HUES64 (cell line): ENCODE results near the gene IL1RAPL1.

Experiments
- H3K27ac ChIP-seq: 2 replicates; pipeline ENCODE4 v1.7.0; 2013; ENCODE audit warnings: low read depth, low read length, inconsistent platforms
- H3K27me3 ChIP-seq: 2 replicates; pipeline ENCODE4 v1.6.1; 2013; ENCODE audit warnings: mild to moderate bottlenecking, low read length; ENCODE audit not compliant: insufficient read depth
- H3K36me3 ChIP-seq: 2 replicates; pipeline ENCODE4 v1.6.1; 2013; ENCODE audit warnings: mild to moderate bottlenecking, low read length; ENCODE audit not compliant: insufficient read depth
- H3K4me1 ChIP-seq: 2 replicates; pipeline ENCODE4 v1.6.1; 2013; ENCODE audit warnings: mild to moderate bottlenecking, low read length, moderate library complexity; ENCODE audit not compliant: insufficient read depth
- H3K4me3 ChIP-seq: 2 replicates; pipeline ENCODE4 v1.5.1; 2013; ENCODE audit warnings: mild to moderate bottlenecking, low read length, moderate library complexity
- H3K9ac ChIP-seq: 2 replicates; pipeline ENCODE4 v1.6.1; 2013; ENCODE audit warnings: mild to moderate bottlenecking, low read depth, low read length
- H3K9me3 ChIP-seq: 2 replicates; pipeline ENCODE4 v1.6.1; 2013; ENCODE audit warnings: low read depth, low read length; ENCODE audit not compliant: insufficient read depth
- WGBS: fragments of 150-250, 120-280 bp; methylation state at CpG from one replicate; pipeline ENCODE4 v1.1.7; 2013; ENCODE audit warnings: missing lambda C conversion rate; 5-methylcytosine and 5-hydroxymethylcytosine counted together

Gene IL1RAPL1

DNA sequence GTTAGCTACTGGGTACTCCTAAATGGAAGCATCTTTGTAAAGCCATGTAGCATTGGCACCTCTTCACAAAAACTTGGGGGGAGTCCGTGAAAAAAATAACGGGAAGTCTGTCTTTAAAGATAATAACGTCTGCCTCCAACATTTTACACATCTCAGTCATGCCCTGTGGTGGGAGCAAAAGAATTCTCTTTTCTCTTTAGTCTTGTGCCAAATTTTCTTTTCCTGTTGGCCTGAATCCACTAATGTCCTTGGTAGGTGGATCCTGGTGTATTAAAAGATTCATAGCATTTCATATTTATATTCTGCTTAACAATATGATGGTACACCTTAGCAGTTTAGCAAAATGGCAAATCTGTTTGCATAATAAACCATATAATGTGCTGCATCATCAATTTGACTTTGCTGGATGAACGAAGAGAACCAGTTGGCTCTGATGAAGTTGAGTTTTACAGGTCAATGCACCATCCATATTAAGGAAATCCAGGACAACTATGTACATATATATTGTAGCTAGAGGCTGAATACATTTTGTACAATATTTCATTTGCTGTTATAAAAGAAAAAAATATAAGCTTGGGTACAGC lies 881.8 kb downstream of the IL1RAPL1 start:
- Histone ChIP-seq H3K9ac (no peak overlapping the region), H3K27ac (no peak overlapping the region), H3K4me3 (no peak overlapping the region), H3K36me3 (no peaks in the 10 kb centered on the region), H3K9me3 (no peaks in the 10 kb centered on the region), H3K4me1 (no peaks in the 10 kb centered on the region), H3K27me3 (no peaks in the 10 kb centered on the region)
- WGBS: 100% methylated on average over 2 of the region's 4 CpGs

DNA sequence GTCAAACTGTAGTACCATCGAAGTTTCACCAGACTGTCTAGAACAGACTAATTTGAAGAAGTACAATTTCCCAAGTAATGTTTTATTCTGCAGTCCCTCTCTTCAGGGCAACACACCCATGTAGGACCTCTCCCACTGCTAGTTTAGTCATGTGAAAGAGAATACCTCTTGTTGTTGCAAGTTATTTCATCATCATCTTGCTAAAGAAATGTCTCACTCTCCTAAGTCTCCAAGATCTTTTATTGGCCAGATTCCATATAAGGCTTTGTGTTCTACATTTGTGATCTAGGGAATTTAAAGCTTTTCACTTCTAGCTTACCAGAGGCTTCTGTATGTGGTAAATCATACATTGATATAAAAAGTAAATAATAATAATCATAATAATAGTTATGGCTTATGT lies 882.8 kb downstream of the IL1RAPL1 start:
- H3K36me3 ChIP-seq: no peaks in the 10 kb centered on the region
- WGBS: 86% methylated on average over 1 of the region's 1 CpG
- no peak overlapping the region for H3K9ac ChIP-seq
- H3K27me3 ChIP-seq: no peaks in the 10 kb centered on the region
- no peaks in the 10 kb centered on the region for H3K4me1 ChIP-seq
- H3K9me3 ChIP-seq: no peaks in the 10 kb centered on the region
- H3K27ac ChIP-seq: no peak overlapping the region
- H3K4me3 ChIP-seq: no peak overlapping the region

DNA sequence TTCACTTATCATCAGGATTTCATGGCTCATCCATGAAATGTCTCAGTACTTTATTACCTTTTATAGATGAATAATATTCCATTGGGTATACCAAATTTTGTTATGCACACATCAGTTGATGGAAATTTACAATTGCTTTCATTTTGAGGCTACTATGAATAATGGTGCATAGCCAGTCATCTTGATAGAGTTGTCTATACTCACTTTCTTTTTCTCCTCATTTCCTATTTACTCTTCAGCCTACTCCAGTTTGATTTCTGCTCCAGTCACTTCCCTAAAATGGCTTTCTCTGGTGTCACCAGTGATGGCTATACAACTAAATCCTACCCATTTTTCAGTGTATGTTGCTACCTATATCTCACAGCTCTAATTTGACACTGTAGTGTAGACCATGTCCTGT lies 884.6 kb downstream of the IL1RAPL1 start:
- no peaks in the 10 kb centered on the region for H3K36me3 ChIP-seq
- H3K9ac ChIP-seq: no peak overlapping the region
- no peaks in the 10 kb centered on the region for H3K9me3 ChIP-seq
- no peak overlapping the region for H3K4me3 ChIP-seq
- no peak overlapping the region for H3K27ac ChIP-seq
- no peaks in the 10 kb centered on the region for H3K27me3 ChIP-seq
- no peaks in the 10 kb centered on the region for H3K4me1 ChIP-seq

DNA sequence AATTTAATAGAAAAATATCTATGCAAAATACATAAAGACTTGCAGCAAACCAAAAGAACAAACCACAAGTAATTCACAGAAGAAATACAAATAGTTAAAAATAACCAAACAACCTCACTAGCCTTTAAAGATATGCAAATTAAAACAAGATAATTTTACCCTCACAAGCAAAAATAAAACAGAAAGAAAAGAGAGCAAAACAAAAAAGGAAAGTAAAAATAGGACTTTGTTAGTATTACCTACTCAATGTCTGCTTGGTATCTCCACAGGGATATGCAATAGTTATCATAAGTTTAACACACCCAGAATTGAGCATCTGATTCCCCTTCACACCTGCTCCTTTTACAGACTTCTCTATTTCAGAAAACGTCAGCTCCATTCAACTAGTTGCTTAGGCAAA lies 890.6 kb downstream of the IL1RAPL1 start:
- H3K27ac ChIP-seq: no peak overlapping the region
- 70% methylated on average over 1 of the region's 1 CpG for WGBS
- no peaks in the 10 kb centered on the region for H3K27me3 ChIP-seq
- no peak overlapping the region for H3K9ac ChIP-seq
- H3K4me1 ChIP-seq: no peaks in the 10 kb centered on the region
- no peaks in the 10 kb centered on the region for H3K36me3 ChIP-seq
- H3K9me3 ChIP-seq: no peaks in the 10 kb centered on the region
- H3K4me3 ChIP-seq: no peak overlapping the region

DNA sequence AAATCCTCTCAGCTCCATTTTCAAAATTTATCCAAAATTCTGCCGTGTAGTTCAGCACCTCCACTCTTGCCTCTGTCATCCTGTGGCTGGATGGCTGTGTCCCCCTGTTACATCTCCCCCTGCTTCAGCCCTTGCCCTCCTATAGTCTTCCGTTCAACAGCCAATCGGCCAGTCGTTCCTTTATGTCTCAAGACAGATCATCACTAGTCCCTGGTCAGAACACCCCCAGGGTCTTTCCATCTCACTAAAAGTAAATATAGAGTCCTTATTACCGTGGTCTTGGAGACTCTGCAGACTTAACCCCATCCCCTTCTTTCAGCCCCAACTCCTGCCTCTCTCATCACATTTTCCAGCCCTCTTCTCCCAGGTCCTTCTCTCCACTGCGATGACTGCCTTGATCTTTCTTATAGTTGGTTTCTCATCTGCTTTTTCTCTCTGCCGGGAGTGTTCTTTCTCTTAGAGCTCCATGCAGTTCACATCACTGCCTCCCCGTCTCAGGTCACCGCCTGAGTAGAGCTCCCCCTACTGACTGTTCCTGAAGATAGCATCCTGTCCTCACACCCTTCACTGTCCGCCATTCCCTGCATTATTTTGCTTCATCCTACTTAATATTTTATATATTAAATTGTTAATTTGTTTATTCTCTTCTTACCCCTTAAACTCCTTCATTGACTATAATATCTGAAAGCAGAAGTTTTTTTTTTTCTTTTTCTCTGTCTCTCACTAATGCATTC lies 891.3 kb downstream of the IL1RAPL1 start:
- WGBS: 55% methylated on average over 9 of the region's 10 CpGs
- no peak overlapping the region for H3K9ac ChIP-seq

DNA sequence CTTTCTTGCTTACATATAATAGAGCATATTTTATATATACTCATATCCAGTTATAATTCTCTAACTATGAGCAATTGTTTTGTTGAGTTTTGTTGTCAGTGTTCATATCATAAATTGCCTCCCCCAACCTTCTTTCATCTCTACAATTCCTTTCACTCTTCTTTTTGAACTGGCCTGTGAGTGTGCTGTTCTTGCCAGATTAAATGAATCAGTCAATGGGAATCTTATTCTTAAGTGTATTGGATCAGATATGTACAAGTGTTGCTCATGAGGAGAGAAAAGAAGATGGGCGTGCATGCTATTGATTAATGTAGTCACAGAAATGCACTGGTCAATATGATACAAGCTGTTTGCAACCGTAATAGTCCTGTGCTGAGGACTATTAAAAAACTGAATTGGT lies 900.0 kb downstream of the IL1RAPL1 start:
- Histone ChIP-seq H3K27me3 (no peaks in the 10 kb centered on the region), H3K4me3 (no peak overlapping the region), H3K27ac (no peak overlapping the region), H3K9me3 (no peaks in the 10 kb centered on the region), H3K9ac (no peak overlapping the region), H3K36me3 (no peaks in the 10 kb centered on the region), H3K4me1 (no peaks in the 10 kb centered on the region)
- 88% methylated on average over 1 of the region's 2 CpGs for WGBS

More for the DNA sequence above, 891.3 kb downstream of the IL1RAPL1 start:
- Histone ChIP-seq H3K27me3 (no peaks in the 10 kb centered on the region), H3K4me1 (no peaks in the 10 kb centered on the region), H3K27ac (no peak overlapping the region), H3K36me3 (no peaks in the 10 kb centered on the region), H3K4me3 (no peak overlapping the region), H3K9me3 (no peaks in the 10 kb centered on the region)

DNA sequence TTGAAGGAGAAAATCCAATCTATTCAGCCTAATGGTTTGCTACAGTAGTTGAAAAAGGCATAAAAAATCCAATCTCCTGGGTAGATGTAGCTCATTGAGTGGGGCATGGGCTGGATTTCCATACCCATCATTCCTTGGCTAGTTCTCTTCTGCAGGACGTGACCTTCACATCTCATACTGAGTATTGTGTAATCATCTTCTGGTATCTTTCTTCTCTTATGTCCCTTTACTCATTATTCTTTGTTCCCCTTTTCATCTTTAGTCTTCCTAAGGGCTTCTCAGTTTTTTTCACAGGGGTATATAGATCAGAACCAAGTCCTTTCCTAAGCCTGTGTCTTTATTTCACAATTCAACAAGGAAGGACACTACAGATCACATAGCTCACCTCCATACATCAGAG lies 900.5 kb downstream of the IL1RAPL1 start:
- WGBS: 100% methylated on average over 1 of the region's 1 CpG
- H3K9me3 ChIP-seq: no peaks in the 10 kb centered on the region

DNA sequence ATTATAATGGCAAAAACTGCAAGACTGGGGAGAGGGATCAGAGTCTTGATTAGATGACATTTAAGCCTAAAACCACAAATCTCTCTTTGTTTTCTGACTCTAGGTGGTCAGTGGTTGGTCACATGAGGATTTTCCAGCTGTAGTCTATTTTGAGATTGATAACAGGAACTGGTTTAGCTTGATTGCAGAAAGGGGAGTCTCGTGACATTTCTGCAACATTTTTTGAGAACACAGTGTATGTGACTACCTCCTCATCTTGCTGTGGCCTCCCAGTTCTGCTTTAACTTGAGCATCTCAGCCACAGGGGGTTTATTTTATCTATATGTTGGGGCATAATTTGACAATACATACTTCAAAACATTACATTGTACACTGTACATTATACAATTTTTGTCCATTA lies 901.7 kb downstream of the IL1RAPL1 start:
- 78% methylated on average over 1 of the region's 1 CpG for WGBS
- Histone ChIP-seq H3K27ac (no peak overlapping the region), H3K9ac (no peak overlapping the region), H3K4me3 (no peak overlapping the region), H3K9me3 (no peaks in the 10 kb centered on the region), H3K36me3 (no peaks in the 10 kb centered on the region), H3K27me3 (no peaks in the 10 kb centered on the region), H3K4me1 (no peaks in the 10 kb centered on the region)

More for the DNA sequence above, 900.5 kb downstream of the IL1RAPL1 start:
- Histone ChIP-seq H3K4me3 (no peak overlapping the region), H3K27ac (no peak overlapping the region), H3K36me3 (no peaks in the 10 kb centered on the region), H3K27me3 (no peaks in the 10 kb centered on the region), H3K9ac (no peak overlapping the region), H3K4me1 (no peaks in the 10 kb centered on the region)

DNA sequence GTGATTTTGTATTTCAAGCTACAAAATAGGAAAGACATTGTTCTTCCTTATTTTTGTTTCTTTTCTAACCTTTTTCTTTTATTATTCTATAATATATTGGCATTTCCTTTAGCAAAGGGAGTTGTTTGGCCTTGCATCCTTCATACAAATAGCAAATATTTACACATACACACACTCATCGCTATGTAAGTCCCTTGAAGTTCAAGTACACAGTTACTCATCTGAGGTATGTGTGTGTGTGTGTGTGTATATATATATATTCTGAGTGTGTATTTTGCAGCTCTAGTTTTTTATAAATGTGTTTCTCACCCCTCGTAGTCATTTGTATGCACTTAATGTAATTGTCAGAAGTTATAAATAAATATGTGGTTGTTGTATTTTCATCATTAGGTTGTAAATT lies 903.4 kb downstream of the IL1RAPL1 start:
- 100% methylated on average over 1 of the region's 2 CpGs for WGBS
- no peak overlapping the region for H3K27ac ChIP-seq
- H3K27me3 ChIP-seq: no peaks in the 10 kb centered on the region
- no peaks in the 10 kb centered on the region for H3K4me1 ChIP-seq
- H3K4me3 ChIP-seq: no peak overlapping the region
- H3K9ac ChIP-seq: no peak overlapping the region
- no peaks in the 10 kb centered on the region for H3K9me3 ChIP-seq
- H3K36me3 ChIP-seq: no peaks in the 10 kb centered on the region

DNA sequence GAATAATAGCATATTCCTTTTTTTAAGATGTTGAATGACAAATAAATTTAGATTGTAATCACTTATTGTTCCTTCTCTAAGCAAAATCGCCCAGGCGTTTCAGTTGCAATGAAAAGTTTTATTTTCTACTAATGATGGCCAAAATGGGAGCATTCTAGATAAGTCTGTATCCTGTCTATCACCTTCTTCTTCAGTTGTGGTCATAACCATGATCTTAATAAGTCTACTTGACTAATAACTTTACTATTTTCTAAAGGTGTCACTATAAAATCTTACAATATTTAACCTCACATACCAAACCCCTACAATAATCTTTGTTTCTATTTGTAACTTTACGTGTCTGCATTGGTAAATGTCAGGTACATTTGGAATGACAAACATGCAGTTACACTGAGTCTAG lies 904.4 kb downstream of the IL1RAPL1 start:
- no peaks in the 10 kb centered on the region for H3K36me3 ChIP-seq
- no peak overlapping the region for H3K4me3 ChIP-seq
- WGBS: no CpG with 5 or more reads among the region's 3 CpGs
- H3K9me3 ChIP-seq: no peaks in the 10 kb centered on the region
- H3K9ac ChIP-seq: no peak overlapping the region
- H3K4me1 ChIP-seq: no peaks in the 10 kb centered on the region
- H3K27ac ChIP-seq: no peak overlapping the region
- H3K27me3 ChIP-seq: no peaks in the 10 kb centered on the region

DNA sequence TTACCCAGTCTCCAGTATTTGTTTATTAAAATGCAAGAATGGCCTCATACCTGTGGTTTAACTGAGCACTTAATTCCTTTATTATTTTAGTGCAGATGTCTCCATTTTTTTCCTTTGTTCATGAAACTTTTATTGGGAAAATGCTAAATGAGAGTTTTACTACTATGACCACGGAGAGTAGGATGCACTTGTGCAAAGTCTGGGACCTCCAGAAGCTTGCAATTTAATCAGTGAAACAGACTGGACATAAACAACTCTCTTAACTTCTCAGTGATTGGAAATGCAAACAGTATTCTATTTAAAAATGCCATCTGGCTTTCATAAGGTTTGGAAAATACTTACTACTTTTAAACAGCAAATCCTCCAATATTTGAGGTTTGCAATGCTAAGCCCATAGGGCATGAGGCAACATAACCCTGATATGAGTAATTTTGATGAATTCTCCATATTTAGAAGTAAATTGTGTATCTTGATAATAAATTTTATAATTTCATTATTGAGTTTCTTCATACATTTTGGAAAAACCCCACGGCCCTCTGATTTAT lies 909.5 kb downstream of the IL1RAPL1 start:
- no peaks in the 10 kb centered on the region for H3K27me3 ChIP-seq
- WGBS: 89% methylated on average over 1 of the region's 2 CpGs
- no peak overlapping the region for H3K27ac ChIP-seq
- H3K36me3 ChIP-seq: no peaks in the 10 kb centered on the region
- no peak overlapping the region for H3K4me3 ChIP-seq
- H3K4me1 ChIP-seq: 0 out of 2 replicates have a peak, but pooled peaks cover 3% of the 10 kb centered on the region
- no peaks in the 10 kb centered on the region for H3K9me3 ChIP-seq
- H3K9ac ChIP-seq: no peak overlapping the region
